ENCODE results near the gene SORBS1. TPM values are rescaled to one million over a fixed set of nuclear protein-coding genes. Genes with fewer than 3 reads are reported as not detected.

The SORBS1 gene
- total and polyA plus RNA-seq, 9 of the 15 experiments (the other 6 are each of a cell fraction or from before 2014, with no cell fraction given) = 2.0 to 13.3 (median 6.5) TPM

DNA sequence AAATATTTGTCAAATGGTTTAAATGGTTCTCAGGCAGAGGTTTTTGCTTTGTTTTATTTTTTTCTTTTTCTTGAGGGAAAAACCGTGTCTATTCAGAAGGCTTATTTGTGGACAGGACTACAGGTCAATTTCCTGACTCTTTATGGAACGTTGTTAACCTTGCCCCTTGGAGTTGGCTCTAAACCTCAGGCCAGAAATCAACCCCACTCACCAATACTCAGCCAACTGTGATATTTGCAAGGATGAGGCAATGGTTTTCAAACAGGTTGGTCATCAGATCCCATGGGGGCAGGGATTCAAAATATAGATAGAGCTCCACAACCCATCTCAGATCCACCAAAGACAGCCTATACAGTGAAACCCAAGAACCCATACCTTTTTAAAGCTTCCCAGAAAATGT, 280.5 kb downstream of the SORBS1 start:
- ATAC-seq (no peak), DNase-seq (ENCODE audit: extremely low read depth in 1 of 4, low spot score in 3 of 4) (no peak), FAIRE-seq (no peak)
- H3K9me1 ChIP-seq (ENCODE audit: control insufficient read depth, insufficient read depth, low read length) = peaks cover 4% of the 10 kb centered on the region
- H3K27ac ChIP-seq (ENCODE audit: extremely low read depth, low read depth, low read length) = no peak overlapping the region
- TF ChIP-seq ZKSCAN8 (CRISPR knock-in tag; IDR thresholded peaks at IDR 0.05) (no peak), RBM15 (IDR thresholded peaks at IDR 0.05; ENCODE audit: insufficient read depth, low read length) (no peak), CBFA2T2 (conservative IDR thresholded peaks at IDR 0.05) (no peak), ZC3H4 (CRISPR knock-in tag; IDR thresholded peaks at IDR 0.05; ENCODE audit: borderline replicate concordance) (no peak), PHF21A (IDR thresholded peaks at IDR 0.05; ENCODE audit: borderline replicate concordance, low read depth) (no peak), MEIS2 (IDR thresholded peaks at IDR 0.05; ENCODE audit: partially characterized antibody) (no peak), PURB (CRISPR knock-in tag; IDR thresholded peaks at IDR 0.05; ENCODE audit: low read depth) (no peak), CHD1 (IDR thresholded peaks at IDR 0.05; ENCODE audit: low read length) (no peak), GABPB1 (CRISPR knock-in tag; IDR thresholded peaks at IDR 0.05) (no peak), LARP7 (IDR thresholded peaks at IDR 0.05) (no peak), MYC (IDR thresholded peaks at IDR 0.05; ENCODE audit: low read depth, low read length) (no peak), MYC (CRISPR knock-in tag; IDR thresholded peaks at IDR 0.05; ENCODE audit: borderline replicate concordance, low read depth) (no peak), GTF2F1 (IDR thresholded peaks at IDR 0.05; ENCODE audit: low read depth, low read length) (no peak)
- TF ChIP-seq, protein P1, sequence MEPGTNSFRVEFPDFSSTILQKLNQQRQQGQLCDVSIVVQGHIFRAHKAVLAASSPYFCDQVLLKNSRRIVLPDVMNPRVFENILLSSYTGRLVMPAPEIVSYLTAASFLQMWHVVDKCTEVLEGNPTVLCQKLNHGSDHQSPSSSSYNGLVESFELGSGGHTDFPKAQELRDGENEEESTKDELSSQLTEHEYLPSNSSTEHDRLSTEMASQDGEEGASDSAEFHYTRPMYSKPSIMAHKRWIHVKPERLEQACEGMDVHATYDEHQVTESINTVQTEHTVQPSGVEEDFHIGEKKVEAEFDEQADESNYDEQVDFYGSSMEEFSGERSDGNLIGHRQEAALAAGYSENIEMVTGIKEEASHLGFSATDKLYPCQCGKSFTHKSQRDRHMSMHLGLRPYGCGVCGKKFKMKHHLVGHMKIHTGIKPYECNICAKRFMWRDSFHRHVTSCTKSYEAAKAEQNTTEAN (CRISPR knock-in tag; IDR thresholded peaks at IDR 0.05) = no peak
- H4K20me1 ChIP-seq (replicated peaks; ENCODE audit: control insufficient read depth, insufficient read depth, low read length) = peaks cover 15% of the 10 kb centered on the region
- no peaks in the 10 kb centered on the region; the same call in 1 of the 2 replicates for H3K9me3 ChIP-seq (replicated peaks; ENCODE audit: control insufficient read depth, insufficient read depth, low read depth, low read length)
- H3K79me2 ChIP-seq (ENCODE audit: control insufficient read depth, insufficient read depth, low read length) = peaks cover 92% of the 10 kb centered on the region
- H2AFZ ChIP-seq (ENCODE audit: low read depth, low read length) = no peak overlapping the region
- no peak overlapping the region for H3K4me3 ChIP-seq
- H3K9ac ChIP-seq (ENCODE audit: insufficient read depth in 1 of 2, low read depth in 2 of 2, low read length in 2 of 2) = no peak overlapping the region
- peaks cover 18 to 36% of the 10 kb centered on the region in 2 experiments for H3K4me1 ChIP-seq (replicated peaks in 1 of 2; ENCODE audit: control insufficient read depth in 2 of 2, insufficient read depth in 2 of 2, low read length in 2 of 2)
- BruUV-seq (replicated peaks) = no TSS peak
- in situ Hi-C loops (cut with MboI) (no loop called here), intact Hi-C loops (cut with micrococcal nuclease) (no loop called here)
- peaks cover 4% of the 10 kb centered on the region; the same call in 1 of the 3 replicates for H3K36me3 ChIP-seq (ENCODE audit: control insufficient read depth, insufficient read depth, low read length)
- no peaks in the 10 kb centered on the region for H3K27me3 ChIP-seq (ENCODE audit: control insufficient read depth in 2 of 2, insufficient read depth in 2 of 2, low read length in 2 of 2)
- ChIA-PET POLR2A (interaction anchor here (1.0 kb wide), 1 partner anchor 33 kb away, joined by 4 read pairs; no protein-coding TSS in a partner anchor), CTCF (ENCODE audit: low intra/inter-chr PET ratio) (no interaction called here)
- WGBS (ENCODE audit: insufficient coverage, low coverage, missing lambda C conversion rate) = 50% methylated on average over 2 of the region's 2 CpGs
- no peak overlapping the region for H3K4me2 ChIP-seq (ENCODE audit: insufficient read depth, low read length)
